ENCODE measurements around the gene TOR1AIP2.
"Not testable (repeated sequence)": the region's sequence is repeated elsewhere in the genome, so short reads cannot be mapped to it uniquely, and the experiment has no call there.

Gene TOR1AIP2

GRCh38 chr1:179875596-179876299 lies 1.9 kb downstream of the TOR1AIP2 start:
- no peak for DNase-seq

GRCh38 chr1:179873438-179873851 lies 4.2 kb downstream of the TOR1AIP2 start:
- no peak for DNase-seq

- no peak for DNase-seq
These were observed 5.0 kb downstream of the TOR1AIP2 start for GRCh38 chr1:179872558-179872957.

- DNase-seq, result no peak
These were observed 5.7 kb downstream of the TOR1AIP2 start for GRCh38 chr1:179871940-179872339.

GRCh38 chr1:179870870-179871269 lies 6.7 kb downstream of the TOR1AIP2 start:
- no peak for DNase-seq

- DNase-seq, result peak; percentile 43
These were observed 9.9 kb downstream of the TOR1AIP2 start for GRCh38 chr1:179867493-179868330.

GRCh38 chr1:179866616-179867015 lies 11.0 kb downstream of the TOR1AIP2 start:
- DNase-seq, result no peak

GRCh38 chr1:179865377-179865776 lies 12.2 kb downstream of the TOR1AIP2 start:
- no peak for DNase-seq

GRCh38 chr1:179860652-179861051 lies 17.0 kb downstream of the TOR1AIP2 start:
- DNase-seq, result no peak

- no peak for DNase-seq
These were observed 20.6 kb downstream of the TOR1AIP2 start for GRCh38 chr1:179857009-179857408.

GRCh38 chr1:179856296-179856695 lies 21.3 kb downstream of the TOR1AIP2 start:
- DNase-seq, result no peak

GRCh38 chr1:179855831-179856230 lies 21.8 kb downstream of the TOR1AIP2 start:
- not testable (repeated sequence) for DNase-seq

- DNase-seq, result no peak
These were observed 24.5 kb downstream of the TOR1AIP2 start for GRCh38 chr1:179853102-179853501.

- no peak for DNase-seq
These were observed 29.4 kb downstream of the TOR1AIP2 start for GRCh38 chr1:179848233-179848632.

- DNase-seq, result no peak
These were observed 37.5 kb downstream of the TOR1AIP2 start for GRCh38 chr1:179840107-179840506.

- DNase-seq, result not testable (repeated sequence)
These were observed 40.7 kb downstream of the TOR1AIP2 start for GRCh38 chr1:179836686-179837445.

GRCh38 chr1:179831852-179832699 lies 45.5 kb downstream of the TOR1AIP2 start:
- no peak for DNase-seq

- no peak for DNase-seq
These were observed 46.4 kb downstream of the TOR1AIP2 start for GRCh38 chr1:179831225-179831624.

- DNase-seq, result no peak
These were observed 49.0 kb downstream of the TOR1AIP2 start for GRCh38 chr1:179828554-179829110.

- no peak for DNase-seq
These were observed 50.9 kb downstream of the TOR1AIP2 start for GRCh38 chr1:179826626-179827280.

GRCh38 chr1:179825798-179826460 lies 51.7 kb downstream of the TOR1AIP2 start:
- DNase-seq, result no peak

Measured in activated gamma-delta T cell treated with Interleukin-2 at 50 U/mL for 16 hours (primary cell).